DND-41 (cell line): ENCODE results near the gene SNAP47.

Experiments
- ATAC-seq: fragments of 200-7000 bp; cut with Tn5 transposase; 3 replicates; pipeline ENCODE4 v1.9.1; 2021; ENCODE audit warnings: low read depth; ENCODE audit not compliant: insufficient read depth
- DNase-seq: peaks from one replicate; pipeline ENCODE4 v3.0.0-alpha.2; 2020
- H2AFZ ChIP-seq: 2 replicates; pipeline ENCODE4 v1.6.0; 2012; ENCODE audit warnings: low read depth, low read length
- H3K27ac ChIP-seq: 2 replicates; pipeline ENCODE4 v1.5.1; 2012; ENCODE audit warnings: low read length, inconsistent platforms
- H3K27me3 ChIP-seq: fragments of 200-600 bp; sonication (generic); 2 replicates; pipeline ENCODE4 v1.6.0; 2012; ENCODE audit warnings: low read length, mild to moderate bottlenecking, inconsistent platforms; ENCODE audit not compliant: insufficient read depth, poor library complexity
- H3K36me3 ChIP-seq: 2 replicates; pipeline ENCODE4 v1.5.1; 2012; ENCODE audit warnings: low read length, inconsistent platforms; ENCODE audit not compliant: insufficient read depth
- H3K4me1 ChIP-seq: 2 replicates; pipeline ENCODE4 v1.5.1; 2012; ENCODE audit warnings: mild to moderate bottlenecking, low read length; ENCODE audit not compliant: insufficient read depth
- H3K4me2 ChIP-seq: 2 replicates; pipeline ENCODE4 v1.6.0; 2012; ENCODE audit warnings: mild to moderate bottlenecking, moderate library complexity, low read length, inconsistent platforms; ENCODE audit not compliant: insufficient read depth
- H3K4me3 ChIP-seq, 2 experiments: fragments of 200-600 bp in 1 of 2; shearing (Covaris generic) in 1 of 2; 2 replicates each; pipeline ENCODE4 v1.5.1; 2012 to 2016; ENCODE audit warnings: inconsistent platforms in 2 of 2, low read length in 2 of 2, mild to moderate bottlenecking in 2 of 2, low read depth in 1 of 2, moderate library complexity in 1 of 2
- H3K79me2 ChIP-seq: 2 replicates; pipeline ENCODE4 v1.6.0; 2012; ENCODE audit warnings: low read length, inconsistent platforms; ENCODE audit not compliant: insufficient read depth
- H3K9ac ChIP-seq: 2 replicates; pipeline ENCODE4 v1.6.0; 2012; ENCODE audit warnings: low read depth, mild to moderate bottlenecking, inconsistent platforms, low read length, moderate library complexity
- H3K9me3 ChIP-seq: 2 replicates; pipeline ENCODE4 v1.5.1; 2012; ENCODE audit warnings: low read length, moderate library complexity, mild to moderate bottlenecking, inconsistent platforms; ENCODE audit not compliant: insufficient read depth, severe bottlenecking
- H4K20me1 ChIP-seq: 2 replicates; pipeline ENCODE4 v1.6.0; 2012; ENCODE audit warnings: low read length; ENCODE audit not compliant: insufficient read depth
- CTCF ChIP-seq: IDR thresholded peaks from 2 replicates; pipeline ENCODE4 v1.5.1; 2012; ENCODE audit warnings: borderline replicate concordance, low read length, moderate library complexity, mild to moderate bottlenecking; ENCODE audit not compliant: poor library complexity, severe bottlenecking; ENCODE audit errors: extremely low read depth
- EZH2 ChIP-seq: IDR thresholded peaks from 3 replicates; pipeline ENCODE4 v1.6.1; 2012; ENCODE audit warnings: borderline replicate concordance, low read depth, mild to moderate bottlenecking, moderate library complexity, low read length, inconsistent platforms; ENCODE audit not compliant: severe bottlenecking

The SNAP47 gene

GRCh38 chr1:227808566-227808965 lies 73.3 kb downstream of the SNAP47 start:
- Histone ChIP-seq H3K27me3 (no peaks in the 10 kb centered on the region), H3K4me2 (no peak overlapping the region), H3K27ac (no peak overlapping the region)

GRCh38 chr1:227809026-227809425 lies 73.8 kb downstream of the SNAP47 start:
- H3K9me3 ChIP-seq: peaks cover 5% of the 10 kb centered on the region
- no peak overlapping the region for H3K4me2 ChIP-seq
- DNase-seq: no peak
- H3K27ac ChIP-seq: no peak overlapping the region
- no peaks in the 10 kb centered on the region for H3K36me3 ChIP-seq
- no peak overlapping the region for H2AFZ ChIP-seq
- H3K4me3 ChIP-seq: no peak overlapping the region
- TF ChIP-seq CTCF: no peak
- TF ChIP-seq EZH2: no peak
- no peaks in the 10 kb centered on the region for H3K4me1 ChIP-seq
- no peaks in the 10 kb centered on the region for H4K20me1 ChIP-seq
- no peak overlapping the region for H3K9ac ChIP-seq
- ATAC-seq: no peak
- H3K27me3 ChIP-seq: no peaks in the 10 kb centered on the region
- no peaks in the 10 kb centered on the region for H3K79me2 ChIP-seq

More at GRCh38 chr1:227808566-227808965, 73.3 kb downstream of the SNAP47 start:
- H3K79me2 ChIP-seq: no peaks in the 10 kb centered on the region
- TF ChIP-seq EZH2 (no peak), CTCF (no peak)
- peaks cover under 1% of the 10 kb centered on the region for H3K9me3 ChIP-seq
- no peaks in the 10 kb centered on the region for H4K20me1 ChIP-seq
- no peaks in the 10 kb centered on the region for H3K4me1 ChIP-seq
- DNase-seq: no peak
- H2AFZ ChIP-seq: no peak overlapping the region
- no peak for ATAC-seq
- no peak overlapping the region for H3K4me3 ChIP-seq
- no peaks in the 10 kb centered on the region for H3K36me3 ChIP-seq
- no peak overlapping the region for H3K9ac ChIP-seq

GRCh38 chr1:227813962-227814361 lies 78.7 kb downstream of the SNAP47 start:
- no peaks in the 10 kb centered on the region for H3K79me2 ChIP-seq
- no peaks in the 10 kb centered on the region for H3K27me3 ChIP-seq
- H3K4me1 ChIP-seq: no peaks in the 10 kb centered on the region
- no peak overlapping the region for H3K27ac ChIP-seq
- H3K9me3 ChIP-seq: peaks cover 22% of the 10 kb centered on the region
- H3K4me3 ChIP-seq: no peak overlapping the region
- no peak overlapping the region for H3K4me2 ChIP-seq
- ATAC-seq: no peak
- H3K9ac ChIP-seq: no peak overlapping the region
- TF ChIP-seq EZH2 (no peak), CTCF (no peak)
- no peak overlapping the region for H2AFZ ChIP-seq
- DNase-seq: no peak
- no peaks in the 10 kb centered on the region for H3K36me3 ChIP-seq
- H4K20me1 ChIP-seq: no peaks in the 10 kb centered on the region
